HepG2 (cell line): Measurements from ENCODE around the gene DPPA4.

Experiments
- CREB3 ChIP-seq: sonication (generic); formaldehyde crosslinking; IDR thresholded peaks from 2 replicates; pipeline ENCODE4 v1.5.0; 2020; ENCODE audit warnings: missing genetic modification reagents
- CTCF ChIP-seq: sonication (generic); formaldehyde crosslinking; IDR thresholded peaks from 2 replicates; pipeline ENCODE4 v1.5.0; 2020; ENCODE audit warnings: mild to moderate bottlenecking, missing genetic modification reagents, moderate library complexity
- DNMT1 ChIP-seq: sonication (generic); formaldehyde crosslinking; IDR thresholded peaks from 2 replicates; pipeline ENCODE4 v1.5.1; 2020; ENCODE audit warnings: mild to moderate bottlenecking, missing genetic modification reagents
- HMG20B ChIP-seq: conservative IDR thresholded peaks from 2 replicates; pipeline ENCODE4 v1.6.1; 2016; ENCODE audit warnings: missing genetic modification reagents, missing compliant biosample characterization
- MTERF4 ChIP-seq: sonication (generic); formaldehyde crosslinking; IDR thresholded peaks from 2 replicates; pipeline ENCODE4 v1.8.0; 2023; ENCODE audit warnings: mild to moderate bottlenecking, missing genetic modification reagents
- MTF1 ChIP-seq: sonication (generic); formaldehyde crosslinking; IDR thresholded peaks from 2 replicates; pipeline ENCODE4 v1.5.0; 2020; ENCODE audit warnings: missing genetic modification reagents
- TBL1XR1 ChIP-seq: fragments of 150-350 bp; IDR thresholded peaks from 2 replicates; pipeline ENCODE4 v1.6.1; 2014; ENCODE audit warnings: borderline replicate concordance, low read length; ENCODE audit not compliant: partially characterized antibody
- ZNF263 ChIP-seq: sonication (generic); formaldehyde crosslinking; IDR thresholded peaks from 2 replicates; pipeline ENCODE4 v1.4.0; 2020; ENCODE audit warnings: missing genetic modification reagents

- TF ChIP-seq HMG20B (CRISPR knock-in tag) (no peak), CTCF (CRISPR knock-in tag) (no peak), MTF1 (no peak), CREB3 (no peak), MTERF4 (CRISPR knock-in tag) (no peak), TBL1XR1 (no peak), DNMT1 (CRISPR knock-in tag) (no peak), ZNF263 (CRISPR knock-in tag) (no peak)
Measured at GRCh38 chr3:109284071-109284470, 53.3 kb downstream of the DPPA4 start.
